Breast epithelium (tissue), 4 donors: ENCODE measurements around the gene WSB1. TPM values are rescaled to one million over a fixed set of nuclear protein-coding genes. Genes with fewer than 3 reads are reported as not detected.
A peak's percentile ranks its signal among the peaks of the same experiment; 100 is the strongest.

ENCODE experiments used
- DNase-seq, 2 donors: peaks; one replicate each; pipeline ENCODE4 v3.0.0-alpha.2; 2019; ENCODE audit warnings: low spot score in 2 of 2
- H3K27ac ChIP-seq, 2 donors: fragments of 200-600 bp; sonication (generic) in 1 of 2; one replicate each; pipeline ENCODE4 v1.5.1; 2016 to 2019; ENCODE audit warnings: mild to moderate bottlenecking in 1 of 2
- H3K27me3 ChIP-seq, 2 donors: fragments of 200-600 bp; sonication (generic) in 1 of 2; one replicate each; pipeline versions ENCODE4 v1.5.1 to v1.6.0; 2017 to 2019; ENCODE audit warnings: control low read depth in 1 of 2, mild to moderate bottlenecking in 1 of 2
- H3K36me3 ChIP-seq: fragments of 200-600 bp; one replicate; pipeline ENCODE4 v1.5.1; 2019
- H3K4me1 ChIP-seq, 2 donors: fragments of 200-600 bp; sonication (generic); one replicate each; pipeline ENCODE4 v1.5.1; 2016 to 2019; ENCODE audit warnings: control low read depth in 1 of 2
- H3K4me3 ChIP-seq, 3 donors: fragments of 200-600 bp; sonication (generic); 1 replicate in 2 of 3; 2 replicates in 1 of 3; pipeline ENCODE4 v1.5.1; 2016 to 2019; ENCODE audit warnings: mild to moderate bottlenecking in 3 of 3, moderate library complexity in 2 of 3
- H3K9me3 ChIP-seq, 2 donors: fragments of 200-600 bp; sonication (generic) in 1 of 2; one replicate each; pipeline ENCODE4 v1.5.1; 2016 to 2019; ENCODE audit warnings: control low read depth in 1 of 2
- CTCF ChIP-seq, 3 donors: fragments of 450-650 bp; IDR thresholded peaks; one replicate each; pipeline ENCODE4 v1.5.1; 2016 to 2017; ENCODE audit warnings: antibody characterized with exemption in 3 of 3, mild to moderate bottlenecking in 3 of 3, moderate library complexity in 3 of 3
- POLR2A ChIP-seq: fragments of 450-650 bp; IDR thresholded peaks from one replicate; pipeline ENCODE4 v1.6.1; 2016; ENCODE audit warnings: antibody characterized with exemption, mild to moderate bottlenecking, moderate library complexity
- POLR2AphosphoS5 ChIP-seq, 3 donors: sonication (generic); formaldehyde crosslinking; IDR thresholded peaks; one replicate each; pipeline ENCODE4 v1.6.1; 2017; ENCODE audit warnings: antibody characterized with exemption in 3 of 3
- intact Hi-C: fragments of 100-400 bp; cut with DNase I; formaldehyde crosslinking; loops from one replicate; pipeline ENCODE4 v1.15.1; 2023; ENCODE audit warnings: low total_unique reads
- total RNA-seq, 3 donors: library from RNA; depleted of rRNA; stranded (reverse); fragments of >200 nt; gene quantifications; one replicate each; pipeline ENCODE4 v1.1.0, GENCODE V29; 2016

The WSB1 gene
- total RNA-seq: 100 to 1,000 TPM in 2 of 3 donors, 10 to 100 TPM in 1; 90.6 to 219 (median 160) TPM

GRCh38 chr17:27293898-27294688 lies at the start of gene WSB1:
TSS of gene WSB1 (plus strand) at chr17:27294114. CDS start at chr17:27294396, 282 bp downstream.
- TF ChIP-seq POLR2A (peak; percentile 98), POLR2AphosphoS5 (IDR thresholded peaks at IDR 0.05) (peak; percentile 99 to 100 (median 99)), CTCF (IDR thresholded peaks at IDR 0.05) (peak in 1 of 3 donors; percentile 23)
- peak; percentile 93 to 94 for DNase-seq
- Histone ChIP-seq H3K27me3 (no peaks in the 10 kb centered on the region), H3K9me3 (no peaks in the 10 kb centered on the region), H3K27ac (peak within 1 kb of the TSS; percentile 100), H3K36me3 (no peaks in the 10 kb centered on the region), H3K4me1 (no peaks in the 10 kb centered on the region), H3K4me3 (peak within 1 kb of the TSS; percentile 74 to 96 (median 80))
- intact Hi-C loops: loop anchor here (2.0 kb wide), 1 partner anchor 39 kb away; no protein-coding TSS in a partner anchor

- Histone ChIP-seq H3K9me3 (no peaks in the 10 kb centered on the region), H3K27me3 (no peaks in the 10 kb centered on the region), H3K36me3 (no peaks in the 10 kb centered on the region), H3K4me1 (peaks cover 3 to 42% of the 10 kb centered on the region in 2 donors), H3K4me3 (peak overlapping the region; percentile 15 to 47 (median 26)), H3K27ac (peak overlapping the region; percentile 89 to 93)
- peak in 1 of 2 donors; percentile 78 for DNase-seq
- intact Hi-C loops: loop anchor here (5.0 kb wide), 1 partner anchor 88 kb away; no protein-coding TSS in a partner anchor
- TF ChIP-seq POLR2AphosphoS5 (IDR thresholded peaks at IDR 0.05) (peak; percentile 85 to 98 (median 96)), CTCF (IDR thresholded peaks at IDR 0.05) (no peak), POLR2A (peak; percentile 27)
Observed at GRCh38 chr17:27244491-27245223, 49.3 kb upstream of the WSB1 start.

GRCh38 chr17:27245230-27245696 lies 48.7 kb upstream of the WSB1 start:
- H3K9me3 ChIP-seq: no peaks in the 10 kb centered on the region

GRCh38 chr17:27246537-27246936 lies 47.4 kb upstream of the WSB1 start:
- TF ChIP-seq POLR2A (no peak), POLR2AphosphoS5 (IDR thresholded peaks at IDR 0.05) (no peak), CTCF (IDR thresholded peaks at IDR 0.05) (no peak)
- Histone ChIP-seq H3K27ac (peak overlapping the region; percentile 86 to 92), H3K9me3 (no peaks in the 10 kb centered on the region), H3K4me1 (peaks cover 3 to 30% of the 10 kb centered on the region in 2 donors), H3K36me3 (no peaks in the 10 kb centered on the region), H3K27me3 (no peaks in the 10 kb centered on the region), H3K4me3 (no peak overlapping the region)
- DNase-seq: no peak
- intact Hi-C loops: no loop called here

More at GRCh38 chr17:27245230-27245696, 48.7 kb upstream of the WSB1 start:
- intact Hi-C loops: no loop called here
- Histone ChIP-seq H3K4me1 (peaks cover 3 to 40% of the 10 kb centered on the region in 2 donors), H3K27me3 (no peaks in the 10 kb centered on the region), H3K27ac (peak overlapping the region; percentile 89 to 93), H3K4me3 (peak overlapping the region; percentile 15 to 47 (median 26)), H3K36me3 (no peaks in the 10 kb centered on the region)
- DNase-seq: peak; percentile 63 to 64
- TF ChIP-seq POLR2AphosphoS5 (IDR thresholded peaks at IDR 0.05) (peak in 2 of 3 donors; percentile 34 to 65), POLR2A (no peak), CTCF (IDR thresholded peaks at IDR 0.05) (peak in 2 of 3 donors; percentile 24 to 56)
